Naive thymus-derived CD4-positive, alpha-beta T cell (primary cell): ENCODE measurements around the gene ALDH16A1. TPM values are rescaled to one million over a fixed set of nuclear protein-coding genes. Genes with fewer than 3 reads are reported as not detected.
A peak's percentile ranks its signal among the peaks of the same experiment; 100 is the strongest.
"Not testable (repeated sequence)": the region's sequence is repeated elsewhere in the genome, so short reads cannot be mapped to it uniquely, and the experiment has no call there.

Experiments used
- ATAC-seq: fragments of 150-1000 bp; cut with Tn5 transposase; 2 replicates; pipeline ENCODE4 v1.10.0; 2021; ENCODE audit warnings: mild to moderate bottlenecking, moderate library complexity
- CTCF ChIA-PET: fragments of 350-600 bp; sonication (Branson Sonifier 250); formaldehyde crosslinking; loops from one replicate; lab custom pipeline; 2021; ENCODE audit warnings: antibody characterized with exemption; lab: Charles Lee
- POLR2A ChIA-PET: fragments of 350-600 bp; sonication (Branson Sonifier 250); formaldehyde crosslinking; loops from one replicate; lab custom pipeline; 2021; ENCODE audit warnings: antibody characterized with exemption, inconsistent platforms; lab: Charles Lee
- DNase-seq, 9 donors: peaks; one replicate each; pipeline versions ENCODE4 v3.0.0 to v3.0.0-alpha.2; 2020 to 2022; ENCODE audit warnings: mixed read lengths in 1 of 9
- H3K27ac ChIP-seq: one replicate; pipeline ENCODE4 v1.7.0; 2013; ENCODE audit warnings: mild to moderate bottlenecking, low read depth, low read length, moderate library complexity
- H3K27me3 ChIP-seq, 2 donors: one replicate each; pipeline ENCODE4 v1.7.0; 2013; ENCODE audit warnings: low read length in 2 of 2, mild to moderate bottlenecking in 2 of 2, moderate library complexity in 2 of 2; ENCODE audit not compliant: control insufficient read depth in 2 of 2, insufficient read depth in 2 of 2
- H3K36me3 ChIP-seq, 3 experiments: 1 replicate in 2 of 3; 2 replicates in 1 of 3; pipeline ENCODE4 v1.7.0; 2013; ENCODE audit warnings: low read length in 3 of 3, mild to moderate bottlenecking in 3 of 3, moderate library complexity in 1 of 3; ENCODE audit not compliant: insufficient read depth in 3 of 3, control insufficient read depth in 2 of 3
- H3K4me1 ChIP-seq, 2 donors: one replicate each; pipeline ENCODE4 v1.7.0; 2013; ENCODE audit warnings: low read length in 2 of 2, mild to moderate bottlenecking in 2 of 2, moderate library complexity in 1 of 2; ENCODE audit not compliant: control insufficient read depth in 2 of 2, insufficient read depth in 2 of 2
- H3K4me3 ChIP-seq: 2 replicates; pipeline ENCODE4 v1.7.0; 2013; ENCODE audit warnings: mild to moderate bottlenecking, low read length
- H3K9me3 ChIP-seq, 3 experiments: 1 replicate in 2 of 3; 2 replicates in 1 of 3; pipeline ENCODE4 v1.7.0; 2013; ENCODE audit warnings: low read length in 3 of 3; ENCODE audit not compliant: control insufficient read depth in 2 of 3
- H3K27ac Mint-ChIP-seq, 9 donors: one replicate each; pipeline ENCODE4 v1.8.0; 2020 to 2022; ENCODE audit warnings: mixed read lengths in 9 of 9, mild to moderate bottlenecking in 8 of 9, moderate library complexity in 5 of 9, inconsistent platforms in 2 of 9
- H3K27me3 Mint-ChIP-seq, 5 donors: one replicate each; pipeline ENCODE4 v1.8.0; 2021 to 2022; ENCODE audit warnings: mixed read lengths in 5 of 5, mild to moderate bottlenecking in 1 of 5
- H3K36me3 Mint-ChIP-seq, 5 donors: one replicate each; pipeline ENCODE4 v1.8.0; 2020 to 2022; ENCODE audit warnings: mixed read lengths in 5 of 5, mild to moderate bottlenecking in 3 of 5, inconsistent platforms in 1 of 5
- H3K4me1 Mint-ChIP-seq, 7 donors: one replicate each; pipeline ENCODE4 v1.8.0; 2020 to 2022; ENCODE audit warnings: mixed read lengths in 7 of 7, mild to moderate bottlenecking in 3 of 7, inconsistent platforms in 1 of 7
- H3K4me3 Mint-ChIP-seq, 10 donors: one replicate each; pipeline ENCODE4 v1.8.0; 2020 to 2022; ENCODE audit warnings: mild to moderate bottlenecking in 10 of 10, mixed read lengths in 10 of 10, moderate library complexity in 6 of 10, inconsistent platforms in 2 of 10
- H3K9me3 Mint-ChIP-seq, 11 donors: one replicate each; pipeline ENCODE4 v1.8.0; 2020 to 2022; ENCODE audit warnings: mixed read lengths in 11 of 11, mild to moderate bottlenecking in 4 of 11, inconsistent platforms in 1 of 11, moderate library complexity in 1 of 11
- intact Hi-C, 2 donors: fragments of 100-400 bp; cut with micrococcal nuclease; formaldehyde crosslinking; loops; one replicate each; pipeline ENCODE4 v1.15.1; 2023
- polyA plus RNA-seq, 2 donors: library from polyadenylated mRNA; unstranded; fragments of 300-500 nt; fragmentation: Illumina TruSeq; gene quantifications; one replicate each; pipeline ENCODE4 v1.2.3, GENCODE V29; 2021
- total RNA-seq, 6 experiments: library from RNA in 5 of 6; stranded (reverse) in 5 of 6; gene quantifications; 1 replicate in 5 of 6; 2 replicates in 1 of 6; pipeline ENCODE4 v1.2.3 and lab custom pipeline; 2021 to 2026

Gene ALDH16A1
- total and polyA plus RNA-seq, 7 experiments from 2014 or later = 27.6 to 38.1 (median 33.3) TPM

DNA sequence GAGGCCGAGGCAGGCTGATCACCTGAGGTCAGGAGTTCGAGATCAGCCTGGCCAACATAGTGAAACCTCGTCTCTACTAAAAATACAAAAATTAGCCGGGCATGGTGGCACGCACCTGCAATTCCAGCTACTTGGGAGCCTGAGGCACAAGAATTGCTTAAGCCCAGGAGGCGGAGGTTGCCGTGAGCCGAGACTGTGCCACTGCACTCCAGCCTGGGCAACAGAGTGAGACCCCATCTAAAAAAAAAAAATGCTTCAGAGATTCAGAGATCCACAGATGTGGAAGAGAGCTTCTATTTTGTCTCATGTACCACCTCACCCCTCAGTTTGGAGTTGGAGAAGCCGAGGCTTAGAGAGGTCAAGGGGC, 20.5 kb downstream of the ALDH16A1 start:
- not testable (repeated sequence) for H3K9me3 Mint-ChIP-seq, H3K9me3 ChIP-seq, H3K27me3 ChIP-seq, ATAC-seq, DNase-seq, H3K27me3 Mint-ChIP-seq
- POLR2A ChIA-PET = interaction anchor here (0.5 to 6.2 kb wide), 16 partner anchors 15 to 1010 kb away, joined by 3 to 226 read pairs (median 4); partner anchors contain the start of genes ALDH16A1, PIH1D1, PRMT1 and RPL13A
- CTCF ChIA-PET = interaction anchor here (0.5 to 5.9 kb wide), 20 partner anchors 8 to 452 kb away, joined by 3 to 83 read pairs (median 4); partner anchors contain the start of genes ALDH16A1 and PIH1D1
- Mint-ChIP-seq H3K4me1 (peaks cover 23 to 64% (median 52%) of the 10 kb centered on the region in 7 donors), H3K36me3 (peaks cover 9 to 29% (median 19%) of the 10 kb centered on the region in 5 donors), H3K4me3 (peak overlapping the region; percentile 91 to 100 (median 96)), H3K27ac (peak overlapping the region; percentile 95 to 100 (median 98))
- intact Hi-C loops = loop anchor here in 1 of 2 donors (5.0 to 10.0 kb wide), 2 partner anchors 206 to 359 kb away; partner anchors contain the start of genes C19orf73, LIN7B and PPFIA3
- peak overlapping the region; percentile 87 for H3K4me3 ChIP-seq
- peak overlapping the region; percentile 99 for H3K27ac ChIP-seq
- H3K4me1 ChIP-seq = peaks cover 56 to 57% of the 10 kb centered on the region in 2 donors
- peaks cover 0 to 28% (median 0%) of the 10 kb centered on the region in 3 experiments for H3K36me3 ChIP-seq

DNA sequence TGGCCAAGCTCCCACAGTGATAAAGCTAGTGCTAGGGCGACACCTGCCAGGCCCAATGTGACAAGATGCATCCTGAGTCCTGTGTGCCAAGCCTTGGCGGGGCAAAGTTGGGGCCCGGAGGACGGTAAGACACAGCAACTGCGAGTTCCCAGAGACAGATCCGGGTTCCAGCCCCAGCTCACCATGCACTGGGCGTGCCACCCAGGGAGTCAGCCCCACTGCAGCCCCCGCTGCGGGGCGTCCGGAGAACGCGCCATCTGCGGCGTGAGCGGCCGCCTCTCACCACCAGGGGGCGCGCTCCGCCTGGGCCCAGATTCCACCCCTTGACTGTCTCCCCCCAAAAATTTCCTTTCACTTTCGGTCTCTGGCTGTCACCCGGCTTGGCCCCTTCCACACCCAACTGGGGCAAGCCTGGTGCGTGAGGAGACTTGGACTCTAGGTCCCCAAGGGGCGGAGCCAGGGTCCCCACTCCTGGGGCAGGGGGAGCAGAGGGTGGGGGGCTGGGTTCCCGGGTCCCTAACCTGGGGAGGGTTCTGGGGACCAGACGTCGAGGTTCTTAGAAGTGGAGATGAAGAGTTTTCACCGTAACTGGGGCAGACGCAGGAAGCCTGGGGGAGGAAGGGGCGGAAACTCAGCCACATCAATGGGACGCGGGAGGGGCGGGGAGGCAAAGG, 21.0 kb downstream of the ALDH16A1 start, which contains the start of gene FLT3LG:
FLT3LG (plus strand) TSS at position 348 of the 674 bp plus-strand sequence. CDS start 425 bp downstream, outside the sequence.
- H3K9me3 ChIP-seq = no peaks in the 10 kb centered on the region
- intact Hi-C loops = loop anchor here (1.0 to 10.0 kb wide), 10 partner anchors 13 to 359 kb away; partner anchors contain the start of genes ALDH16A1 (in 2 of the 2), RPL13A (in 2 of the 2), RPS11 (in 2 of the 2) and C19orf73 (in 1 of the 2)
- no peaks in the 10 kb centered on the region for H3K27me3 ChIP-seq
- peak; percentile 72 for ATAC-seq
- Mint-ChIP-seq H3K27me3 (no peaks in the 10 kb centered on the region), H3K36me3 (peaks cover 5 to 29% (median 15%) of the 10 kb centered on the region in 5 donors), H3K4me1 (peaks cover 18 to 62% (median 51%) of the 10 kb centered on the region in 7 donors), H3K4me3 (peak within 1 kb of the TSS; percentile 91 to 100 (median 96)), H3K9me3 (peaks cover 0 to 3% (median 0%) of the 10 kb centered on the region in 11 donors), H3K27ac (peak within 1 kb of the TSS; percentile 95 to 100 (median 98))
- H3K36me3 ChIP-seq = peaks cover 0 to 31% (median 0%) of the 10 kb centered on the region in 3 experiments
- ChIA-PET POLR2A (interaction anchor here (0.5 to 6.2 kb wide), 16 partner anchors 14 to 1216 kb away, joined by 3 to 226 read pairs (median 4); partner anchors contain the start of genes ALDH16A1, PIH1D1, PRMT1 and RPL13A), CTCF (interaction anchor here (0.5 to 5.9 kb wide), 19 partner anchors 8 to 453 kb away, joined by 3 to 83 read pairs (median 4); partner anchors contain the start of genes ALDH16A1 and PIH1D1)
- DNase-seq = peak; percentile 91 to 98 (median 96)
- H3K4me1 ChIP-seq = peaks cover 50 to 52% of the 10 kb centered on the region in 2 donors
- H3K4me3 ChIP-seq = peak within 1 kb of the TSS; percentile 87
- H3K27ac ChIP-seq = peak within 1 kb of the TSS; percentile 99

DNA sequence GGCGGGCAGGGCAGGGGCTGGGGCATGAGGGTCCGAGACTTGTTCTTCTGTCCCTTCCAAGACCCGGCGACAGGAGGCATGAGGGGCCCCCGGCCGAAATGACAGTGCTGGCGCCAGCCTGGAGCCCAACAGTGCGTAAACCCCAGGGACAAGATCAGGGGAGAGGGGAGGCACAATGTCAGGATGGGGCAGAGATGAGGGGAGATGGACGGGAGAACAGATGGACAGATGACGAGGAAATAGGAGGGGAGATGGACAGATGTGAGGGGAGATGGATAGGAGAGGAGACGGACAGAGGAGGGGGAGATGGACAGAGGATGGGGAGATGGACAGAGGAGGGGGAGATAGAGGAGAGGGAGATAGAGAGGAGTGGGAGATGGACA, 21.5 kb downstream of the ALDH16A1 start:
- Histone ChIP-seq H3K4me3 (peak overlapping the region; percentile 87), H3K27me3 (no peaks in the 10 kb centered on the region), H3K36me3 (peaks cover 0 to 33% (median 0%) of the 10 kb centered on the region in 3 experiments), H3K4me1 (peaks cover 48 to 49% of the 10 kb centered on the region in 2 donors), H3K27ac (peak overlapping the region; percentile 99), H3K9me3 (no peaks in the 10 kb centered on the region)
- ATAC-seq (no peak), DNase-seq (peak in 1 of 9 donors; percentile 50)
- ChIA-PET POLR2A (interaction anchor here (0.6 to 3.0 kb wide), 10 partner anchors 10 to 1217 kb away, joined by 3 to 33 read pairs (median 4); partner anchors contain the start of genes PRMT1, RPL13A and RPS11), CTCF (interaction anchor here (1.0 to 5.9 kb wide), 4 partner anchors 7 to 83 kb away, joined by 3 to 83 read pairs (median 8); partner anchors contain the start of genes ALDH16A1 and PIH1D1)
- Mint-ChIP-seq H3K36me3 (peaks cover 5 to 29% (median 14%) of the 10 kb centered on the region in 5 donors), H3K4me3 (peak overlapping the region; percentile 91 to 100 (median 96)), H3K27me3 (no peaks in the 10 kb centered on the region), H3K27ac (peak overlapping the region; percentile 95 to 100 (median 98)), H3K4me1 (peaks cover 17 to 61% (median 47%) of the 10 kb centered on the region in 7 donors), H3K9me3 (peaks cover 0 to 3% (median 0%) of the 10 kb centered on the region in 11 donors)
- intact Hi-C loops = loop anchor here (1.0 to 10.0 kb wide), 10 partner anchors 13 to 360 kb away; partner anchors contain the start of genes ALDH16A1 (in 2 of the 2), RPL13A (in 2 of the 2), RPS11 (in 2 of the 2) and C19orf73 (in 1 of the 2)

DNA sequence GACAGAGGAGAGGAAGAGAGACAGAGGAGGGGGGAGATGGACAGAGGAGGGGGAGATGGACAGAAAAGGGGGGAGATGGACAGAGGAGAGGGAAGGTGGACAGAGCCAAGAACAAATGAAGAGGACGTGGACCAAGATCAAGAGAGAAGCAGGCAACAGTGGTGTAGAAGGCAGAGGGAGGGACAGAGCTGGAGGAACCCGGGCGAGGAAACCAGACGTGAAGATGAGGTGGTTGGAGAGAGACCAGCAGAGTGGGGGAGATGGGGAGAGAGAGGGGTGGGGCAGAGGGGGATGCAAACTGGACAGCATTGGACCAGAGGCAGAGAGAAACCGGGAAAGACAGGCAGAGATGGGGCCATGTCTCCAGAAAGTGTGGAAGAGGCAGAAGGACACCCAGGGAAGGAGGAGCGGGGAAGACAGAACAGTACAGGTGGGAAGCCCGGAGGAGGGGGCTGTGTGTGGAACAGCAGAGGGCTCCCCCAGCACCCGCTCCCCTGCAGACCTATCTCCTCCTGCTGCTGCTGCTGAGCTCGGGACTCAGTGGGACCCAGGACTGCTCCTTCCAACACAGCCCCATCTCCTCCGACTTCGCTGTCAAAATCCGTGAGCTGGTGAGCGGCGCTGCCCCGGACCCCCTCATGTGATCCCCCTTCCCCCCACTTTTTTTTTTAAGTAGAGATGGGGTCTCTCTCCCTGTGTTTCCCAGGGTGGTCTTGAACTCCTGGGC, 22.3 kb downstream of the ALDH16A1 start:
- Mint-ChIP-seq H3K4me1 (peaks cover 12 to 59% (median 42%) of the 10 kb centered on the region in 7 donors), H3K27me3 (no peaks in the 10 kb centered on the region), H3K36me3 (peaks cover 5 to 32% (median 14%) of the 10 kb centered on the region in 5 donors), H3K27ac (peak overlapping the region; percentile 95 to 100 (median 98)), H3K4me3 (peak overlapping the region; percentile 91 to 100 (median 96)), H3K9me3 (peaks cover 0 to 3% (median 0%) of the 10 kb centered on the region in 11 donors)
- ChIA-PET CTCF (interaction anchor here (0.6 to 2.5 kb wide), 13 partner anchors 8 to 210 kb away, joined by 3 to 13 read pairs (median 5); partner anchors contain the start of genes ALDH16A1, GFY and PIH1D1), POLR2A (interaction anchor here (0.5 to 3.0 kb wide), 14 partner anchors 9 to 375 kb away, joined by 3 to 33 read pairs (median 4); partner anchors contain the start of genes GFY, PRMT1, PTOV1 and RPL13A)
- Histone ChIP-seq H3K36me3 (peaks cover 0 to 41% (median 0%) of the 10 kb centered on the region in 3 experiments), H3K27ac (peak overlapping the region; percentile 99), H3K4me1 (peaks cover 41 to 48% of the 10 kb centered on the region in 2 donors), H3K27me3 (no peaks in the 10 kb centered on the region), H3K4me3 (peak overlapping the region; percentile 87), H3K9me3 (no peaks in the 10 kb centered on the region)
- ATAC-seq (no peak), DNase-seq (peak in 1 of 9 donors; percentile 41)
- intact Hi-C loops = loop anchor here in 1 of 2 donors (2.0 to 10.0 kb wide), 2 partner anchors 71 to 361 kb away; partner anchors contain the start of genes C19orf73, LIN7B and PPFIA3

DNA sequence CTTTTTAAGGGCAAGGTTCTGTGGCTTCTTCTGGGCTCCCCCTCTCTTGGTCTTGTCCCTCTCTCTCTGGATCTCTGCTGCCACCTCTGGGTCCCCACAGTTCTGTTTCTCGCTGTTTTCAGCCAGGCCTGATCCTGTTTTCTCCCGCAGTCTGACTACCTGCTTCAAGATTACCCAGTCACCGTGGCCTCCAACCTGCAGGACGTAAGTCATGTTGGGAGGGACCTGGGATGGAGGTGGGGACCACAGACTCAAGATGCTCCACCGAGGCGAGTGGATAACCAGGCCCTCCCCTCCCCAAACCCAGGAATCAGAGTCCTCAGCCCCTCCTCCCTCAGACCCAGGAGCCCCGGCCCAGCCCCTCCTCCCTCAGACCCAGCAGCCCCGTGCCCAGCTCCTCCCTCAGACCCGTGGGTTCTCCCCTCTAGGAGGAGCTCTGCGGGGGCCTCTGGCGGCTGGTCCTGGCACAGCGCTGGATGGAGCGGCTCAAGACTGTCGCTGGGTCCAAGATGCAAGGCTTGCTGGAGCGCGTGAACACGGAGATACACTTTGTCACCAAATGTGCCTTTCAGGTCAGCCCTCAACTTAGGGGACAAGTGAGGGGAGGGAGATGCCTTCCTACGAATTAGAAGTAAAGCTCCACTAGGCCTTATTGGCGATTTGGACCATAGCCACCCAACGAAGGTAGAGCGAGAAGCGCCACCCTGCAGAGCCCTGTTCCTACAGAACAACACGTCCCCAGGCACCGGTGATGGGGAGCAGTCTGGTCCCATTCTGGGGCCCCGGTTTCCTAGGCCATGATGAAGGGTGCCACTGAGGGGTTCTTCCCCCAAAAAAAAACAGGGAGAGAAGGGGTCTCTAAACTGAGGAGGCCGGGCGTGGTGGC, 23.2 kb downstream of the ALDH16A1 start:
- Histone ChIP-seq H3K36me3 (peaks cover 0 to 50% (median 0%) of the 10 kb centered on the region in 3 experiments), H3K27ac (peak overlapping the region; percentile 99), H3K9me3 (no peaks in the 10 kb centered on the region), H3K4me3 (peak overlapping the region; percentile 87), H3K27me3 (no peaks in the 10 kb centered on the region), H3K4me1 (peaks cover 32 to 42% of the 10 kb centered on the region in 2 donors)
- ATAC-seq (peak; percentile 44), DNase-seq (peak; percentile 44 to 82 (median 69))
- Mint-ChIP-seq H3K27me3 (no peaks in the 10 kb centered on the region), H3K4me3 (peak overlapping the region; percentile 91 to 100 (median 96)), H3K4me1 (peaks cover 3 to 54% (median 37%) of the 10 kb centered on the region in 7 donors), H3K27ac (peak overlapping the region; percentile 95 to 100 (median 98)), H3K9me3 (peaks cover 0 to 3% (median 0%) of the 10 kb centered on the region in 11 donors), H3K36me3 (peaks cover 5 to 34% (median 14%) of the 10 kb centered on the region in 5 donors)
- intact Hi-C loops = loop anchor here (1.0 to 10.0 kb wide), 5 partner anchors 33 to 361 kb away; partner anchors contain the start of genes C19orf73 (in 1 of the 2), LIN7B (in 1 of the 2) and PPFIA3 (in 1 of the 2)
- ChIA-PET POLR2A (interaction anchor here (0.5 to 3.0 kb wide), 16 partner anchors 8 to 374 kb away, joined by 3 to 33 read pairs (median 4); partner anchors contain the start of genes GFY, PIH1D1, PRMT1 and PRRG2), CTCF (interaction anchor here (0.6 to 2.5 kb wide), 11 partner anchors 9 to 210 kb away, joined by 3 to 13 read pairs (median 5); partner anchors contain the start of genes ALDH16A1, GFY, PIH1D1 and PRMT1)
